NCI-H1048 (cell line): Measurements from ENCODE around the gene MTCH1.
"Not testable (repeated sequence)": the region's sequence is repeated elsewhere in the genome, so short reads cannot be mapped to it uniquely, and the experiment has no call there.

ENCODE experiments used
- DNase-seq: peaks from one replicate; lab custom pipeline; 2025; lab: John Stamatoyannopoulos, UW

The MTCH1 gene

GRCh38 chr6:36954262-36954931 lies 31.6 kb downstream of the MTCH1 start, which contains the start of gene PI16:
Gene PI16, plus strand, starts transcription at chr6:36954738. Its CDS starts 23 bp downstream, at chr6:36954761.
- DNase-seq: no peak

- no peak for DNase-seq
Observed at GRCh38 chr6:36953931-36954261, 32.1 kb downstream of the MTCH1 start.

- no peak for DNase-seq
Observed at GRCh38 chr6:36949636-36950035, 36.4 kb downstream of the MTCH1 start.

- not testable (repeated sequence) for DNase-seq
Observed at GRCh38 chr6:36949076-36949475, 36.9 kb downstream of the MTCH1 start.

GRCh38 chr6:36947570-36948351 lies 38.2 kb downstream of the MTCH1 start:
- DNase-seq: no peak

- DNase-seq: no peak
Observed at GRCh38 chr6:36946526-36946925, 39.5 kb downstream of the MTCH1 start.

GRCh38 chr6:36945301-36945700 lies 40.7 kb downstream of the MTCH1 start:
- no peak for DNase-seq

- DNase-seq: no peak
Observed at GRCh38 chr6:36944650-36945049, 41.3 kb downstream of the MTCH1 start.

- not testable (repeated sequence) for DNase-seq
Observed at GRCh38 chr6:36942329-36942728, 43.7 kb downstream of the MTCH1 start.

GRCh38 chr6:36941561-36941960 lies 44.4 kb downstream of the MTCH1 start:
- DNase-seq: not testable (repeated sequence)

- no peak for DNase-seq
Observed at GRCh38 chr6:36940027-36940426, 46.0 kb downstream of the MTCH1 start.

GRCh38 chr6:36939005-36939404 lies 47.0 kb downstream of the MTCH1 start:
- not testable (repeated sequence) for DNase-seq

- no peak for DNase-seq
Observed at GRCh38 chr6:36938536-36938935, 47.5 kb downstream of the MTCH1 start.

- no peak for DNase-seq
Observed at GRCh38 chr6:36937896-36938295, 48.1 kb downstream of the MTCH1 start.

- DNase-seq: no peak
Observed at GRCh38 chr6:36936824-36937223, 49.2 kb downstream of the MTCH1 start.

- no peak for DNase-seq
Observed at GRCh38 chr6:36934901-36935300, 51.1 kb downstream of the MTCH1 start.

GRCh38 chr6:36933519-36933918 lies 52.5 kb downstream of the MTCH1 start:
- no peak for DNase-seq

GRCh38 chr6:36933102-36933501 lies 52.9 kb downstream of the MTCH1 start:
- DNase-seq: no peak

GRCh38 chr6:36930483-36930882 lies 55.5 kb downstream of the MTCH1 start:
- no peak for DNase-seq

- no peak for DNase-seq
Observed at GRCh38 chr6:36929607-36930006, 56.4 kb downstream of the MTCH1 start.

GRCh38 chr6:36929152-36929551 lies 56.8 kb downstream of the MTCH1 start:
- no peak for DNase-seq

- DNase-seq: no peak
Observed at GRCh38 chr6:36928547-36928918, 57.5 kb downstream of the MTCH1 start.

- no peak for DNase-seq
Observed at GRCh38 chr6:36927691-36928546, 58.1 kb downstream of the MTCH1 start.
